ENCODE results near the gene AHRR.

The AHRR gene

DNA sequence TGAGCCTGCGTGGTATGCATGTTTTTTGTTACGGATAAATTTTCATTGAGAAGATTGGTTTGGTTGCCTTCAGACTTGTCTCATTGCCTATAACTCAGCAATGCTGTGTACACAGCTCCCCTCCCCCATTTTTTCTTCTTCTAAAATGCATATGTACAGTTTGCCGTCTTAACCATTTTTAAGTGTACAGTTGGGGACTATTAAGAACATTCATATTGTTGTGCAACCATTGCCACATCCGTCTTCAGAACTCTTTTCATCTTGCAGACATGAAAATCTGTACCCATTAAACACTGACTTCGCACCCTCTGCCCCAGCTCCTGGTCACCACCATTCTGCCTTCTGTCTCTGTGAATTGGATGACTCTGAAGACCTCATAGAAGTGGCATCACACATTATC is 127.6 kb downstream of the AHRR start:
- TF ChIP-seq FOXK2 (IDR thresholded peaks at IDR 0.05) (no peak), TARDBP (IDR thresholded peaks at IDR 0.05) (no peak), BHLHE40 (IDR thresholded peaks at IDR 0.05; ENCODE audit: borderline replicate concordance) (no peak), SUZ12 (IDR thresholded peaks at IDR 0.05) (no peak)
- ChIA-PET CTCF (no interaction called here), POLR2A (interaction anchor here (1.0 to 1.4 kb wide), 2 partner anchors 23 to 35 kb away, joined by 3 read pairs; no protein-coding TSS in a partner anchor)
- DNase-seq (ENCODE audit: extremely low spot score) = no peak

DNA sequence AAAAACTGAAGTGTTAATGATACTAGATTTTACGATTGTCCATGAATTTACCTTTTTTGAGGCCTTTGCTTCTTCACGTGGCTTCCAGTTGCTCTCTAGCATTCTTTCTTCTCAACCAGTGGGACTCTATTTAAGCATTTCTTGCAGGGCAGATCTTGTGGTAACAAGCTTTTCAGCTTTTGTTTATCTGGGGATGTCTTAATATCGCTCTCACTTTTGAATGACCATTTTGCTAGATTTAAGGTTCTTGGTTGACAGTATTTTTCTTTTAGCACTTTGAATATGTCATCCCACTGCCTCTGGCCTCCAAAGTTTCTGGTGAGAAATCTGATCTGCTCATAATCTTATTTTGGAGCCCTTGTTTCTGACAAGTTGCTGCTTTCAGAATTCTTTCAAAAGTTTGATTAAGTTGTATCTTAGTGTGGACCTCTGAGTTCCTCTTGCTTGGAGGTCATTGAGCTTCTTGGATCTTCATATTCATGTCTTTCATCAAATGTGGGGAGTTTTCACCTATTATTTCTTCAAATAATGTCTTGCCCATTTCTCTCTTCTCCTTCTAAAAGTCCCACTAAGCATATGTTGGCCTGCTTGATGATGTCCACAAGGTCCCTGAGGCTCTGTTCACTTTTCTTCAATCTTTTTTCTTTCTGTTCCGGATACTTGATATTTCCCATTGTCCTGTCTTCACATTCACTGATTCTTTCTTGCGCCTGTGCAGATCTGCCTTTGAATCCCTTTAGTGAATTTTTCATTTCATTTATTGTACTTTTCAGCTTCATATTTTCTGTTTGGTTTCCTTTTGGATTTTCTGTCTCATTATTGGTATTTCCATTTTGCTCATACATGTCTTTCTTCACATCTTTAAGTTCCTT is 130.3 kb downstream of the AHRR start:
- ChIA-PET POLR2A (no interaction called here), CTCF (interaction anchor here (0.6 kb wide), 1 partner anchor 443 kb away, joined by 4 read pairs; no protein-coding TSS in a partner anchor)
- TF ChIP-seq FOXA1 (IDR thresholded peaks at IDR 0.05) = no peak
- TF ChIP-seq SP1 (IDR thresholded peaks at IDR 0.05) = no peak
- no peak for TF ChIP-seq ARNT (IDR thresholded peaks at IDR 0.05)
- no peak for TF ChIP-seq CTBP1 (IDR thresholded peaks at IDR 0.05; ENCODE audit: borderline replicate concordance)
- TF ChIP-seq LEF1 (IDR thresholded peaks at IDR 0.05; ENCODE audit: borderline replicate concordance) = no peak
- TF ChIP-seq ELF4 (IDR thresholded peaks at IDR 0.05) = no peak
- no peak for TF ChIP-seq FOXM1 (IDR thresholded peaks at IDR 0.05; ENCODE audit: borderline replicate concordance)
- no peak for TF ChIP-seq L3MBTL2 (conservative IDR thresholded peaks at IDR 0.05)
- no peak for TF ChIP-seq ZNF384 (IDR thresholded peaks at IDR 0.05)
- no peak for TF ChIP-seq TARDBP (IDR thresholded peaks at IDR 0.05)
- no peak for TF ChIP-seq SUZ12 (IDR thresholded peaks at IDR 0.05)
- no peak for TF ChIP-seq FOXK2 (IDR thresholded peaks at IDR 0.05)
- TF ChIP-seq NFRKB (IDR thresholded peaks at IDR 0.05) = no peak
- TF ChIP-seq HDGF (IDR thresholded peaks at IDR 0.05; ENCODE audit: borderline replicate concordance) = no peak
- TF ChIP-seq BHLHE40 (IDR thresholded peaks at IDR 0.05; ENCODE audit: borderline replicate concordance) = no peak
- TF ChIP-seq, protein P1, sequence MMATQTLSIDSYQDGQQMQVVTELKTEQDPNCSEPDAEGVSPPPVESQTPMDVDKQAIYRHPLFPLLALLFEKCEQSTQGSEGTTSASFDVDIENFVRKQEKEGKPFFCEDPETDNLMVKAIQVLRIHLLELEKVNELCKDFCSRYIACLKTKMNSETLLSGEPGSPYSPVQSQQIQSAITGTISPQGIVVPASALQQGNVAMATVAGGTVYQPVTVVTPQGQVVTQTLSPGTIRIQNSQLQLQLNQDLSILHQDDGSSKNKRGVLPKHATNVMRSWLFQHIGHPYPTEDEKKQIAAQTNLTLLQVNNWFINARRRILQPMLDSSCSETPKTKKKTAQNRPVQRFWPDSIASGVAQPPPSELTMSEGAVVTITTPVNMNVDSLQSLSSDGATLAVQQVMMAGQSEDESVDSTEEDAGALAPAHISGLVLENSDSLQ (IDR thresholded peaks at IDR 0.05) = no peak
- DNase-seq (ENCODE audit: extremely low spot score) = no peak

GRCh38 chr5:452978-453710 is 131.6 kb downstream of the AHRR start:
- no peak for DNase-seq (ENCODE audit: extremely low spot score)
- POLR2A ChIA-PET = no interaction called here
- TF ChIP-seq BHLHE40 (IDR thresholded peaks at IDR 0.05; ENCODE audit: borderline replicate concordance) = no peak
- TF ChIP-seq HDGF (IDR thresholded peaks at IDR 0.05; ENCODE audit: borderline replicate concordance) = no peak
- no peak for TF ChIP-seq FOXA1 (IDR thresholded peaks at IDR 0.05)
- TF ChIP-seq CTBP1 (IDR thresholded peaks at IDR 0.05; ENCODE audit: borderline replicate concordance) = no peak
- no peak for TF ChIP-seq ARNT (IDR thresholded peaks at IDR 0.05)
- TF ChIP-seq ELF4 (IDR thresholded peaks at IDR 0.05) = no peak
- TF ChIP-seq SUZ12 (IDR thresholded peaks at IDR 0.05) = no peak
- no peak for TF ChIP-seq SP1 (IDR thresholded peaks at IDR 0.05)
- TF ChIP-seq FOXK2 (IDR thresholded peaks at IDR 0.05) = no peak
- no peak for TF ChIP-seq LEF1 (IDR thresholded peaks at IDR 0.05; ENCODE audit: borderline replicate concordance)
- CTCF ChIA-PET = no interaction called here

GRCh38 chr5:453725-454481 is 132.4 kb downstream of the AHRR start:
- TF ChIP-seq, protein P1 (IDR thresholded peaks at IDR 0.05) = no peak
- TF ChIP-seq TARDBP (IDR thresholded peaks at IDR 0.05) (no peak), BHLHE40 (IDR thresholded peaks at IDR 0.05; ENCODE audit: borderline replicate concordance) (no peak), SUZ12 (IDR thresholded peaks at IDR 0.05) (no peak), SP1 (IDR thresholded peaks at IDR 0.05) (no peak), ZNF384 (IDR thresholded peaks at IDR 0.05) (no peak), NFRKB (IDR thresholded peaks at IDR 0.05) (no peak), FOXM1 (IDR thresholded peaks at IDR 0.05; ENCODE audit: borderline replicate concordance) (no peak), ELF4 (IDR thresholded peaks at IDR 0.05) (no peak), FOXA1 (IDR thresholded peaks at IDR 0.05) (no peak), L3MBTL2 (conservative IDR thresholded peaks at IDR 0.05) (no peak), HDGF (IDR thresholded peaks at IDR 0.05; ENCODE audit: borderline replicate concordance) (no peak), CTBP1 (IDR thresholded peaks at IDR 0.05; ENCODE audit: borderline replicate concordance) (no peak), LEF1 (IDR thresholded peaks at IDR 0.05; ENCODE audit: borderline replicate concordance) (no peak), FOXK2 (IDR thresholded peaks at IDR 0.05) (no peak), ARNT (IDR thresholded peaks at IDR 0.05) (no peak)
- CTCF ChIA-PET = no interaction called here
- no peak for DNase-seq (ENCODE audit: extremely low spot score)
- POLR2A ChIA-PET = no interaction called here

DNA sequence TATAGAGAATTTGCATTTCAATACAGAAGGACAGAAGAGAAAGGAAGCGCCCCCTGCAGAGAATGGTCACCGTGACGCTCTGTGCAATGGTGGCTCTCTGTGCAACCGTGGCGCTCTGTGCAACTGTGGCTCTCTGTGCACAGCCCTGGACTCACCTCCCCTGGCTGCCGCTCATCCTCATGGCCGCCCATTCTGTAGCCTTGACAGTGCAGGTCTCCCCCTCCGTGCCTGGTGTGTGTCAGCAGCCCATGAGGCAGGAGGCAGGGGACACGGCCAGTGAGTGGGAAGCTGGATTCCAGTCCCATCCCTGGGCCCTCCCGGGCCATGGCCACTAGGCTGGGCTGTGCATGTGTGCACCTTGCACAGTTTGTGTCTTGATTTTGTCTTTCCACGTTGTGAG is 133.4 kb downstream of the AHRR start:
- CTCF ChIA-PET = interaction anchor here (1.4 kb wide), 1 partner anchor 8 kb away, joined by 6 read pairs; no protein-coding TSS in a partner anchor
- no peak for DNase-seq (ENCODE audit: extremely low spot score)
- TF ChIP-seq SUZ12 (IDR thresholded peaks at IDR 0.05) = no peak
- no peak for TF ChIP-seq HDGF (IDR thresholded peaks at IDR 0.05; ENCODE audit: borderline replicate concordance)
- TF ChIP-seq SP1 (IDR thresholded peaks at IDR 0.05) = no peak
- no peak for TF ChIP-seq CTBP1 (IDR thresholded peaks at IDR 0.05; ENCODE audit: borderline replicate concordance)
- no peak for TF ChIP-seq ELF4 (IDR thresholded peaks at IDR 0.05)
- no peak for TF ChIP-seq LEF1 (IDR thresholded peaks at IDR 0.05; ENCODE audit: borderline replicate concordance)
- no peak for TF ChIP-seq ZNF384 (IDR thresholded peaks at IDR 0.05)
- no peak for TF ChIP-seq FOXA1 (IDR thresholded peaks at IDR 0.05)
- no peak for TF ChIP-seq NFRKB (IDR thresholded peaks at IDR 0.05)
- no peak for TF ChIP-seq L3MBTL2 (conservative IDR thresholded peaks at IDR 0.05)
- no peak for TF ChIP-seq FOXM1 (IDR thresholded peaks at IDR 0.05; ENCODE audit: borderline replicate concordance)
- TF ChIP-seq, protein P1 (IDR thresholded peaks at IDR 0.05) = no peak
- TF ChIP-seq FOXK2 (IDR thresholded peaks at IDR 0.05) = no peak
- no peak for TF ChIP-seq TARDBP (IDR thresholded peaks at IDR 0.05)
- POLR2A ChIA-PET = no interaction called here
